HTR-8/SVneo (cell line): ENCODE data around the gene DHRS9.
"Not testable (repeated sequence)": the region's sequence is repeated elsewhere in the genome, so short reads cannot be mapped to it uniquely, and the experiment has no call there.

ENCODE experiments used
- DNase-seq: peaks from one replicate; pipeline ENCODE4 v3.0.0; 2011; ENCODE audit warnings: low spot score, mixed read lengths; ENCODE audit not compliant: insufficient read length
- FAIRE-seq: peaks from 2 replicates; lab custom pipeline; 2011; peaks lifted over from hg19 to GRCh38; lab: Jason Lieb, UNC

The DHRS9 gene

DNA sequence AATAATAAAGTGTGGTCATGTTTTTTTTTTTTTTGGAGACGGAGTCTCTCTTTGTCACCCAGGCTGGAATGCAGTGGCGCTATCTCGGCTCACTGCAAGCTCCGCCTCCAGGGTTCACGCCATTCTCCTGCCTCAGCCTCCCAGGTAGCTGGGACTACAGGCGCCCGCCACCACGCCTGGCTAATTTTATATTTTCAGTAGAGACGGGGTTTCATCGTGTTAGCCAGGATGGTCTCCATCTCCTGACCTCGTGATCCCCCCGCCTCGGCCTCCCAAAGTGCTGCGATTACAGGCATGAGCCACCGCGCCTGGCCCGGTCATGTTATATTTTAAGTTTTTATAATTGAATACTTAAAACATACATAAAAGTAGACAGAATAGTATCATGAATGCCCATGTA, 5.2 kb upstream of the DHRS9 start:
- FAIRE-seq, result not testable (repeated sequence)

DNA sequence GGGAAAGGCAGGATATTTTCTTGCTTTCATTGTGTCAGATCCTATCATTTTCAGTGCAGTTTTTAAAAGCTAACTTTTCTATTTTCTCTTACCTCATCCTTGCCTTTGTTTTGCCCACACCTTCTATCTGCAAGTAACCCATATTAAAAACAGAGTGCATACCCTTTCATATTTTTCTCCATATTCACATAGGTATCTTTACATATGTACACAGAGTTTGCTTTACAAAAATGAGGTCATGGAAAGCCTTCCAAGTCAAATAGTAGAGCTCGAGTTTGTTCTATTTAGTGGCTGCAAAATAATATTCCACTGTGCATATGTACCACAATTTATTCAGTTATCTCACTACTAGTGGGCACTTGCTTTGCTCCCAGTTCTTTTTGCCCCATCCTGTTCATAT, 3.9 kb upstream of the DHRS9 start:
- no peak for DNase-seq
- FAIRE-seq, result no peak

More for the DNA sequence above, 5.2 kb upstream of the DHRS9 start:
- DNase-seq, result not testable (repeated sequence)

DNA sequence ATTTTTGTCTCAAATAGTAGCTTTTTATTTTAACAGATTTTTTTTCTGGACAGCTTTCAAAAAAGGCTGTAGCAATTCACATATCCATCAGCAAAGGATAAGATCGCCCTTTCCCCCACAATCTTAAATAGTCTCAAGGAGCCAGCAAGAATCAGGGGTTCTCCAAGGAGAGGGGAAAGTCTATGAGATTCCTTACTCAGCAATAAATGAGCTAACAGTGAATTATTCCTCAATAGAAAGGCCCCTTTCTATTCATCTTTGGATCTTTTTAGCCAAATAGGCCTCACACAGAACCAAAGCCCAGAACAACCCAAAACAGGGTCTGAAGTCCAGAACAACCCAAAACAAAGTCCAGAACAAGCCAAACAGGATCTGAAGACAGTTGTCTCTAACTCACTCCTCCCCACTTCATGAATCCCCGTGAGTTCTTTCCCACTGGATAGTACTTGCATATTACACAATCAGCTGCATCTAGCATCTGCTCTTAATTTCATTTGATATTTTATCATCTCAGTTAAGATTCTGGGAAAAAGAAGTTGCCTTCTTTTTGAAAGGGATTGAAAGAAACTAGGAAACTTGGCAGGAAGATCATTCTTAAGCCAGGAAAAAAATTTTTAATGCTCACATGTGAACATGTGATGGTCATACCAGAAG, 3.4 kb upstream of the DHRS9 start:
- no peak for DNase-seq
- no peak for FAIRE-seq

- no peak for FAIRE-seq
- no peak for DNase-seq
Measured at GRCh38 chr2:169066897-169067296, 2.5 kb upstream of the DHRS9 start.

- FAIRE-seq (no peak), DNase-seq (no peak)
Measured at GRCh38 chr2:169069833-169070232, 470 bp downstream of the DHRS9 start.

GRCh38 chr2:169071455-169071854, 2.1 kb downstream of the DHRS9 start:
- DNase-seq (no peak), FAIRE-seq (no peak)

DNA sequence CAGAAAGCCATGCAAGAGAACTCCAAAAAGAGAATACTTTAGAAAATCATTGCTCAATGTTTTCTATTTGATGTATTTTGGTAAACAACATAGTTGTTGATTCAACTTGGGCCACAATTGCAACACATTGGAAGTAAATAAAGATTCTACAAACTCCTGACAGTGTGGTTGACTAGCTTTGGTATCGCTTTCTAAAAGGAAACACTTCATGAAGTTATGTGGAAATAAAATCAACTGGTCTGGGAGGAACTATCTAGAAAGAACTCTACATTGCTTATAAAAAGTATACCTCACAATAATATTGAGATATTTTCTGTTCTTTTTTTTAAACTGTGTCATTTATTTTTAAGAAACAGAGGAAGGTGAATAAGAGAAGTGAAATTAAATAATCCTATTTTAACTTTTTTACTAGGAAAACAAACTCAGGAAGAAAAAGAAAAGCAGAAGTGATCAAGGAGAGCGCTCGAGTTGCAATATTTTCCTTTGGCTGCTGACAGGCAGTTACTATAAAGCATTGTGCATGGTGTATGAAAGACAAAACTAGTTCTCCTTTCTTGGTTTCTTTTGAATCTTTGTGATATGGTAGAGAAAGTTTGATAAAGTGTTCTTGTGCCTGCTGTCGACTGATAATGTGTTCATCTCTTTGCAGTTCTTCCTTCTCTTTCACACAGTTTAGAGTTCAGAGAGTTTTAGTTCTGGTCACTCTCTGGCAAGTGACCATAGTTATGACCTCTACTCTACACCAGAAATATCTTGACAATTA, 3.0 kb downstream of the DHRS9 start:
- FAIRE-seq (no peak), DNase-seq (no peak)

- DNase-seq (no peak), FAIRE-seq (no peak)
Measured at GRCh38 chr2:169073211-169073962, 4.0 kb downstream of the DHRS9 start.

DNA sequence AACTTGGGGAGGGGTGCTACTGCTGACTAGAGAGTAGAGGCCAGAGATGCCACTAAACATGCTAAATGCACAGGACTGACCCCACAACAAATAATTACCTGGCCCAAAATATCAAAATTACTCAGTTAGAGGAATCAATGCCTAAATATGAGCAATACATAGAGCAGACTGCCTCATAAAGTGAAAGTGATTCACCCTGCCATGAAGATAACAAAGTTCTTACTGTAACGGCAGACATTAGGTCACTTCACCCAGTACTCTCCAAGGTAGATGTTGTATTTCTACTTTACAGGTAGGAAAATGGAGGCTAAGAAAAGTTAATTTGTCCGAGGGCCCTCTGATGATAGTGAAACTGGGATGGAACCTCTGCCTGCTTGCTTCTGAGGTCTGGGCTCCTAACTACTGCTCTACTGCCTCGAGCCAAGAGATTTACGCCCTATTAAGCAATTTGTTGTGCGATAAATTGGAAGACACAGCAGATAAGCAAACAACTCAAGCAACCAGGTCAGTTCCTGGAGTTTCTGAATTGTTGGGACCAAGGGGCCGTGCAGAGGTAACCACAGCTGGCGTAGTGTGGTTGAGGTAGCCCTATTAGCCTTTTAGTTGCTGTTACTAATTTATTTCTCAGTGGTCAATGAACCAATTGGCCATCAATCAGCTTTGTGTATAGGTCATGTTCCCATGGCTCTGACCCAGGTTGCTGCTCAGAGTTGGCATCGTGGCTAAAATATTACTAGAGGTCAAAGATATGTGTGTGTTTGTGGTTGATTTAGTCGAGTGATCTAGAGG, 4.8 kb downstream of the DHRS9 start:
- DNase-seq (no peak), FAIRE-seq (no peak)

DNA sequence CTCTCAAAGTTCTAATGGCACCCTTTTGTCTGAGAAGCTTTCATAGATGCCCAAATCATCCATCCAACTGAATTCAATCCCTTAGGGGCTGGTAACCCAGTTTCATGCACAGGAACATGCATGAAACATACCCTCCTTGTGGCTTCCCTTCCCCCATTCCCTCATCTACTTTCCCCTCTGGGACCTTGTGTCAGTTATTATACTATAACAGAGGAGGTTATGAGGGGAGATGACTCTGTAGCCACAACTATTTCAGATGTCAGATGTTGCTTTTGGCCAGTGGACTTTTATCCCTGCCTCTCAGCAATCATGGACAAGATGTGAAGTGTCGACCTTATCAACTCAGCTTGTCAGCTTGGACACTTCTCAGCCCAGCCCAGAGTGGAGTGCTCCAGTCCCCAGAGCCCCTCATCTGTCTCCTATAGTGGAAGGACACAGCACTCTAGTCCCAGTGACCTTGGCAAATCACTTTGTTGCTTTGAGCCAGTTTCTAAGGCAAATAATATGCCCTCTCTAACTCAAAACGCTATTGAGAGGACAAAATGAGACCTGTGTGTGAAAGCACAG, 8.4 kb downstream of the DHRS9 start:
- no peak for FAIRE-seq
- DNase-seq, result no peak

GRCh38 chr2:169080250-169081069, 11.1 kb downstream of the DHRS9 start:
- FAIRE-seq (no peak), DNase-seq (no peak)

GRCh38 chr2:169081551-169081950, 12.2 kb downstream of the DHRS9 start:
- no peak for DNase-seq
- no peak for FAIRE-seq

- no peak for FAIRE-seq
- DNase-seq, result no peak
Measured at GRCh38 chr2:169082995-169083394, 13.6 kb downstream of the DHRS9 start.

DNA sequence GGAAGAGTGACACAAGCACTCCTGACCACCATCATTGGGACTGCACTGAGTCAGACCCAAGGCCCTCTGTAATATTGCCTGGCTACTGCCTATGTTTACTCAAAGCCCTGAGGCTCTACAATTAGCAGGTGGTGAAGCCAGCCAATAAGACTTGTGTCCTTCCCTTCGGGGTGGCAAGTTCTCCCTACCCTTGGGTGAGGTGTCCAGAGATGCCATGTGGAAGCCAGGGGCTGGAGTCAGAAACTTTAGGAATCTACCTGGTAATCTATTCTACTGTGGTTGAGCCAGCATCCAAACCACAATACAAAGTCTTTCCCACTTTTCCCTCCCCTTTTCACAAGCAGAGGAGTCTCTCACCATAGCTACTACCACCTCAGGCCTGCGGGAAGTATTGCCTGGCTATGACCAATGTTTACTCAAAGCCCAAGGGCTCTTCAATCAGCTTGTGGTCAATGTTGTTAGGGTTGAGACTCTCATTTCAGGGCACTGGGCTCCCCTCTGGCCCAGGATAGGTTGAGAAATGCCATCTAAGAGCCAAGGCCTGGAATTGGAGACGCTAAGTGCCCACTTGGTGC, 17.6 kb downstream of the DHRS9 start:
- DNase-seq (no peak), FAIRE-seq (no peak)

DNA sequence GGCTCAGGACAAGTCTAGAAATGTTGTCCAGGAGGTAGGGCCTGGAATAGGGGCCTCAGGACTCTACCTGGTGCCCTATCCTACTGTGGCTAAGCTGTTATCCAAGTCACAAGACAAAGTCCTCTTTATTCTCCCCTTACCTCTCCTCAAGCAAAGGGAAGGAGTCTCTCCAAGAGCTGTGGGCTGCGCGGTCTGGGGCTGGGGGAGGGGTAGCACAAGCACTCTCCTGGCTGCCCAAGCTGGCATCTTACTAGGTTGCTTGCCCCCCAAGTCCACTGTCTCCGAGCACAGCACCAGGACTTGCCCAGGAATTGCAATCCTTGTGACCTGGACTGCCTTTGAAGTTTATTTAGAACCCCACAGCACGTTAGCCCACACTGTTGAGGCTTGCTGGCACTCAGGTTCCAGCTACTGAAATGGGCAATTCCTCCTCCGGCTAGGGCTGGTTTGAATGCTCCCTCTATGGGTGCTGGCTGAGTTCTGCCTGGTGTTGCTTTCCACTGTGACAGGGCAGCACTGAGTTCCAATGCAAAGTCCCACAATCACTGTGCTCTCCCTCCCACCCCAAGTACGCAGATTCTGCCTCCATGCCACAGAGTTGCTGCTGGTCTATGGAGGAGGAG, 18.5 kb downstream of the DHRS9 start:
- FAIRE-seq, result no peak
- no peak for DNase-seq

DNA sequence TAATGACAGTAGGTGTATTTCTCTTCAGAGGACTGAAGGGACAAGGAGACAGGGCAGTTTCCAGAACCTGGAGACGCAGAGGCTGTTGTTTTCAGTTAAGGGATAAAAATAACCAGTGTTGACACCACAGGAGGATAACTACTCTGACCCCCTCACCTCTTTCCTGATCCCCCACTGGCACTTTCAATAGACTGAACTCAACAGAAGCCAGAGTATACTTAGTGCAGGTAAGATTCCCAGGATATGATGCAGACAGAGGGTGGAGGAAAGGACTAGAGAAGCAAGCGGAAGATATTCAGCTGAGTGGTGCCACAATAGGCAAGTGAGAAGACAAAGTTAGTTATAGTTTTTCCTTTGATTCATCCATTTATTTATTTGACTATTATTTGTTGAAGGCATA, 19.8 kb downstream of the DHRS9 start:
- DNase-seq, result no peak
- no peak for FAIRE-seq

- FAIRE-seq (no peak), DNase-seq (no peak)
Measured at GRCh38 chr2:169090133-169090820, 20.9 kb downstream of the DHRS9 start.

DNA sequence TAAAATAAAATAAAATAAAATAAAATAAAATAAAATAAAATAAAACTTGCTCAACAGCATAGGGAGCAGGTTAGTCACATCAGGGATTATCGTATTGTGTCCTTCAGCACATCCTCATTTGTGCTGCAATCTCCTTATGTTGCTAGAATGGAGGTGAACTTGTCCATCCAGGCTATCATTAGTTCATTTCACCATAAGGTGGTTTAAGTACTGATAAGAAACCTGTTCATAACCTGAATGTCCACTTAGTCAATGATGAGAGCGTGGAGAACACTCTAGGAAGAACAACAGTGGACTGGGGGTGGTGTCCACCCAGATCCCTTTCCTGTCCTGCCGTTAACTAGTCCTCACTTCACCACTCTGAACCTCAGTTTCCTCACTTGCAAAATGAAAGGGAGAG, 21.9 kb downstream of the DHRS9 start:
- FAIRE-seq (no peak), DNase-seq (no peak)
